B cell (primary cell): ENCODE measurements around the gene TGM6. TPM values are rescaled to one million over a fixed set of nuclear protein-coding genes. Genes with fewer than 3 reads are reported as not detected.

Source experiments
- ATAC-seq: fragments of 200-7000 bp; cut with Tn5 transposase; one replicate; pipeline ENCODE4 v1.10.0; 2021; ENCODE audit warnings: low read depth, mild to moderate bottlenecking, moderate number of reproducible peaks, moderate library complexity
- CTCF ChIA-PET: fragments of 350-600 bp; sonication (Branson Sonifier 250); formaldehyde crosslinking; loops from one replicate; lab custom pipeline; 2021; ENCODE audit warnings: antibody characterized with exemption, inconsistent platforms; lab: Charles Lee
- POLR2A ChIA-PET: fragments of 350-600 bp; sonication (Branson Sonifier 250); formaldehyde crosslinking; loops from one replicate; lab custom pipeline; 2021; ENCODE audit warnings: antibody characterized with exemption; lab: Charles Lee
- DNase-seq: peaks from one replicate; pipeline ENCODE4 v3.0.0; 2013
- H2AFZ ChIP-seq: 2 replicates; pipeline ENCODE4 v1.6.1; 2012; ENCODE audit warnings: mild to moderate bottlenecking, low read depth, low read length; ENCODE audit not compliant: insufficient read depth, poor library complexity, severe bottlenecking
- H3K27ac ChIP-seq, 2 donors: 1 replicate in 1 of 2; 2 replicates in 1 of 2; pipeline ENCODE4 v1.5.1; 2012 to 2013; ENCODE audit warnings: low read length in 2 of 2, mild to moderate bottlenecking in 2 of 2, moderate library complexity in 1 of 2
- H3K27me3 ChIP-seq, 4 experiments: fragments of 200-600 bp in 1 of 4; sonication (generic) in 1 of 4; replicated peaks in 1 of 4; 1 replicate in 2 of 4; 2 replicates in 2 of 4; pipeline versions ENCODE4 v1.6.1 to v1.7.0; 2013 to 2016; ENCODE audit warnings: low read length in 3 of 4, mild to moderate bottlenecking in 2 of 4, mixed read lengths in 1 of 4, moderate library complexity in 1 of 4; ENCODE audit not compliant: insufficient read depth in 4 of 4, control insufficient read depth in 3 of 4; ENCODE audit errors: control extremely low read depth in 1 of 4
- H3K36me3 ChIP-seq, 2 experiments: replicated peaks in 1 of 2; 1 replicate in 1 of 2; 2 replicates in 1 of 2; pipeline versions ENCODE4 v1.6.1 to v1.7.1; 2013; ENCODE audit warnings: low read length in 1 of 2; ENCODE audit not compliant: insufficient read depth in 2 of 2, control insufficient read depth in 1 of 2; ENCODE audit errors: control extremely low read depth in 1 of 2, extremely low read depth in 1 of 2
- H3K4me1 ChIP-seq, 2 donors: fragments of 200-600 bp in 1 of 2; sonication (generic) in 1 of 2; 1 replicate in 1 of 2; 2 replicates in 1 of 2; pipeline versions ENCODE4 v1.5.1 to v1.6.1; 2013 to 2017; ENCODE audit warnings: low read length in 2 of 2; ENCODE audit not compliant: control insufficient read depth in 2 of 2, insufficient read depth in 2 of 2
- H3K4me2 ChIP-seq: replicated peaks from 2 replicates; pipeline ENCODE3; 2012; ENCODE audit warnings: mild to moderate bottlenecking, low read depth, low read length; ENCODE audit not compliant: poor library complexity, severe bottlenecking
- H3K4me3 ChIP-seq, 5 experiments: fragments of 200-600 bp in 1 of 5; sonication (generic) in 1 of 5; 1 replicate in 3 of 5; 2 replicates in 2 of 5; pipeline versions ENCODE4 v1.5.1 to v1.7.0; 2011 to 2016; ENCODE audit warnings: low read length in 4 of 5, mild to moderate bottlenecking in 4 of 5, low read depth in 2 of 5, control low read depth in 1 of 5, moderate library complexity in 1 of 5; ENCODE audit not compliant: insufficient read depth in 1 of 5; ENCODE audit errors: control extremely low read depth in 1 of 5, extremely low read depth in 1 of 5
- H3K79me2 ChIP-seq: fragments of 200-600 bp; sonication (generic); one replicate; pipeline ENCODE4 v1.6.0; 2016; ENCODE audit warnings: low read length; ENCODE audit not compliant: control insufficient read depth, insufficient read depth
- H3K9ac ChIP-seq: fragments of 200-600 bp; sonication (generic); 2 replicates; pipeline ENCODE4 v1.6.1; 2017; ENCODE audit warnings: mild to moderate bottlenecking, low read length, moderate library complexity
- H3K9me3 ChIP-seq, 3 donors: one replicate each; pipeline versions ENCODE4 v1.6.1 to v1.7.1; 2013; ENCODE audit warnings: low read length in 2 of 3; ENCODE audit not compliant: control insufficient read depth in 2 of 3, insufficient read depth in 1 of 3; ENCODE audit errors: control extremely low read depth in 1 of 3
- H4K20me1 ChIP-seq: 2 replicates; pipeline ENCODE4 v1.6.0; 2012; ENCODE audit warnings: mild to moderate bottlenecking, low read length; ENCODE audit not compliant: insufficient read depth, control insufficient read depth, poor library complexity, severe bottlenecking
- H3K27ac Mint-ChIP-seq: one replicate; pipeline ENCODE4 v1.8.0; 2021; ENCODE audit warnings: mixed read lengths
- H3K27me3 Mint-ChIP-seq: one replicate; pipeline ENCODE4 v1.8.0; 2021; ENCODE audit warnings: mixed read lengths
- H3K4me1 Mint-ChIP-seq: one replicate; pipeline ENCODE4 v1.8.0; 2021; ENCODE audit warnings: mixed read lengths
- H3K4me3 Mint-ChIP-seq: one replicate; pipeline ENCODE4 v1.8.0; 2021; ENCODE audit warnings: mixed read lengths
- H3K9me3 Mint-ChIP-seq: one replicate; pipeline ENCODE4 v1.8.0; 2022; ENCODE audit warnings: mixed read lengths; ENCODE audit not compliant: insufficient read depth
- EZH2 ChIP-seq: IDR thresholded peaks from 2 replicates; pipeline ENCODE4 v1.6.1; 2012; ENCODE audit warnings: borderline replicate concordance, low read depth, mild to moderate bottlenecking, moderate library complexity, low read length; ENCODE audit not compliant: insufficient read depth, poor library complexity, severe bottlenecking
- WGBS: methylation state at CpG from one replicate; pipeline ENCODE4 v1.1.5; 2013; ENCODE audit warnings: missing lambda C conversion rate; ENCODE audit not compliant: insufficient coverage; 5-methylcytosine and 5-hydroxymethylcytosine counted together
- intact Hi-C: fragments of 100-400 bp; cut with micrococcal nuclease; formaldehyde crosslinking; loops from one replicate; pipeline ENCODE4 v1.10.0; 2022
- polyA plus RNA-seq: library from polyadenylated mRNA; depleted of rRNA; stranded (reverse); fragments of >200 nt; gene quantifications from 2 replicates; pipeline ENCODE4 v1.2.3, GENCODE V29; 2012
- total RNA-seq, 2 donors: library from RNA; stranded (reverse); fragments of 120-200 nt in 1 of 2; gene quantifications; 1 replicate in 1 of 2; 2 replicates in 1 of 2; pipeline versions ENCODE4 v1.2.3 to v1.2.4, GENCODE V29; 2013 to 2022
- TF ChIP-seq, protein P1 (sequence below): fragments of 200-600 bp; IDR thresholded peaks from one replicate; pipeline ENCODE4 v1.8.0; 2022; ENCODE audit warnings: antibody characterized with exemption, mild to moderate bottlenecking

The TGM6 gene
- total and polyA plus RNA-seq, 2 donors (not counting 1 experiment from before 2014, with no cell fraction given): not detected

DNA sequence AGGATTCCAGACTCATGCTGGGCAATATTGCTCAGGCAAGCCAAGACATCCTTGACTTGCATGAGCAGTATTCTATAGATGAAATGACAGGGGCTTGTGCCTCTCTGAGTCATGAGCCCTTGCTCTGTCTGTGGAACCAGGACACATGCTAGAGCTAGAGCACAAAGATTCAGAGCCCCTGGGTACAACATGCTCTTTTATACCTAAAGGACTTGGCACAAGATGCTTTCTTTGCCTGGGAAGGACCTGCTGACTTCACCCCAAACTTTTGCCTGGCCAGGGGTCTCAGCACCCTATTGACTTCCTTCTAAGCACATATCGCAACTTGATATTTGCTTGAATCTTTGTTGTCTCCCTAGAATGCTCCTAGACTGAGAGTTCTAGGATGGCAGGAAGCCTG lies 27.4 kb downstream of the TGM6 start:
- H3K27ac Mint-ChIP-seq: no peak overlapping the region
- no peaks in the 10 kb centered on the region for H3K4me1 Mint-ChIP-seq
- H3K9me3 ChIP-seq: peaks cover 0 to 7% (median 1%) of the 10 kb centered on the region in 3 donors
- H3K9ac ChIP-seq: no peak overlapping the region
- no peak overlapping the region for H2AFZ ChIP-seq
- peaks cover 51% of the 10 kb centered on the region for H3K27me3 Mint-ChIP-seq
- DNase-seq (no peak), ATAC-seq (no peak)
- no peaks in the 10 kb centered on the region for H3K36me3 ChIP-seq
- H4K20me1 ChIP-seq: no peaks in the 10 kb centered on the region
- no peak overlapping the region for H3K4me3 ChIP-seq
- H3K4me3 Mint-ChIP-seq: no peak overlapping the region
- CTCF ChIA-PET: no interaction called here
- intact Hi-C loops: no loop called here
- no peaks in the 10 kb centered on the region for H3K4me1 ChIP-seq
- no peak overlapping the region for H3K27ac ChIP-seq
- H3K4me2 ChIP-seq: no peak overlapping the region
- TF ChIP-seq, protein P1, sequence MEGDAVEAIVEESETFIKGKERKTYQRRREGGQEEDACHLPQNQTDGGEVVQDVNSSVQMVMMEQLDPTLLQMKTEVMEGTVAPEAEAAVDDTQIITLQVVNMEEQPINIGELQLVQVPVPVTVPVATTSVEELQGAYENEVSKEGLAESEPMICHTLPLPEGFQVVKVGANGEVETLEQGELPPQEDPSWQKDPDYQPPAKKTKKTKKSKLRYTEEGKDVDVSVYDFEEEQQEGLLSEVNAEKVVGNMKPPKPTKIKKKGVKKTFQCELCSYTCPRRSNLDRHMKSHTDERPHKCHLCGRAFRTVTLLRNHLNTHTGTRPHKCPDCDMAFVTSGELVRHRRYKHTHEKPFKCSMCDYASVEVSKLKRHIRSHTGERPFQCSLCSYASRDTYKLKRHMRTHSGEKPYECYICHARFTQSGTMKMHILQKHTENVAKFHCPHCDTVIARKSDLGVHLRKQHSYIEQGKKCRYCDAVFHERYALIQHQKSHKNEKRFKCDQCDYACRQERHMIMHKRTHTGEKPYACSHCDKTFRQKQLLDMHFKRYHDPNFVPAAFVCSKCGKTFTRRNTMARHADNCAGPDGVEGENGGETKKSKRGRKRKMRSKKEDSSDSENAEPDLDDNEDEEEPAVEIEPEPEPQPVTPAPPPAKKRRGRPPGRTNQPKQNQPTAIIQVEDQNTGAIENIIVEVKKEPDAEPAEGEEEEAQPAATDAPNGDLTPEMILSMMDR: no peak
- TF ChIP-seq EZH2: no peak
- POLR2A ChIA-PET: no interaction called here
- no peaks in the 10 kb centered on the region for H3K9me3 Mint-ChIP-seq
- H3K79me2 ChIP-seq: no peaks in the 10 kb centered on the region
- WGBS: 100% methylated on average over 1 of the region's 1 CpG
- peaks cover 0 to 12% (median 8%) of the 10 kb centered on the region in 4 experiments for H3K27me3 ChIP-seq

DNA sequence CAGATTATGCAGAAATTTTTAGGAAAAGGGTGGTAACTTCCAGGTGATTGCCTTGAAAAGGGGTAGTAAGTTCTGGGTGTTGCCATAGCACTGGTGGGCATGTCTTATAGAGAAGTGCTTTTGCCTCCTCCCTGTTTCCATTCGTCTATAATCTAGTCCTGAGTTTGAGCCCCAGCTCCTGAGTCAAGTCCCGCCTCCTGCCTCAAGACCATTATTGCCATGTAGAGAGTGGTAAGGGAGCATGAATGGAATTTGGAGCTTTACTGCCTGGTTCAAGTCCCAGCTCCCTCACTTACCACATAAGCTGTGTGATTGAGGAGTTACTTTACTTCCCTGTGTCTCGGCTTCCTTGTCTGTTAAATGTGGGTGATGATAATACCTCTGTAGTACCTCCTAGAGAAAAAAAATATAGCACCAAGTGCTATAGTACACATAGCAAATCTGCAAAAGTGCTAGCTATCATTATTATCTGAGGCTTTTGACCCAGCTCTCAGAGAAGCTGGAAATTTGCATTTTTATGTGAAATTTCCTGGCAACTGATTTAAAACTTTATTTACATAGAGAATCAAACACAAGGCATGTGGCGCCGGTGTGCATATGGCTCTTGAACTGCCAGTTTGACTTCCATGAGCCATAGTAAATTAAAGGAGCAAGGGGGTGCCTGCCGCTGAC lies 36.0 kb downstream of the TGM6 start:
- ChIA-PET CTCF (no interaction called here), POLR2A (no interaction called here)
- Histone ChIP-seq H3K27ac (no peak overlapping the region), H3K9me3 (no peaks in the 10 kb centered on the region), H3K4me2 (no peak overlapping the region), H3K4me3 (no peak overlapping the region), H3K79me2 (no peaks in the 10 kb centered on the region), H3K9ac (no peak overlapping the region), H2AFZ (no peak overlapping the region), H3K4me1 (no peaks in the 10 kb centered on the region), H4K20me1 (no peaks in the 10 kb centered on the region), H3K27me3 (peaks cover 0 to 3% (median 1%) of the 10 kb centered on the region in 4 experiments), H3K36me3 (no peaks in the 10 kb centered on the region)
- H3K4me1 Mint-ChIP-seq: no peaks in the 10 kb centered on the region
- H3K27me3 Mint-ChIP-seq: peaks cover 35% of the 10 kb centered on the region
- intact Hi-C loops: no loop called here
- TF ChIP-seq, protein P1: no peak
- no peak for TF ChIP-seq EZH2
- H3K9me3 Mint-ChIP-seq: no peaks in the 10 kb centered on the region
- WGBS: 83% methylated on average over 3 of the region's 6 CpGs
- ATAC-seq (no peak), DNase-seq (no peak)
- H3K4me3 Mint-ChIP-seq: no peak overlapping the region
- no peak overlapping the region for H3K27ac Mint-ChIP-seq
